Progenitor cell of endocrine pancreas (in vitro differentiated cells): ENCODE results near the gene LRRC23. TPM values are rescaled to one million over a fixed set of nuclear protein-coding genes. Genes with fewer than 3 reads are reported as not detected.

ENCODE experiments used
- DNase-seq: peaks from one replicate; pipeline ENCODE4 v3.0.0; 2021; ENCODE audit warnings: low spot score; ENCODE audit not compliant: unreplicated experiment
- H3K27ac Mint-ChIP-seq: 2 replicates; pipeline ENCODE4 v1.8.0; 2021; ENCODE audit warnings: mild to moderate bottlenecking, moderate library complexity, mixed read lengths
- H3K27me3 Mint-ChIP-seq: 2 replicates; pipeline ENCODE4 v1.8.0; 2021; ENCODE audit warnings: mixed read lengths
- H3K36me3 Mint-ChIP-seq: 2 replicates; pipeline ENCODE4 v1.8.0; 2022; ENCODE audit warnings: mixed read lengths; ENCODE audit not compliant: insufficient read depth
- H3K4me1 Mint-ChIP-seq: 2 replicates; pipeline ENCODE4 v1.8.0; 2021; ENCODE audit warnings: low read depth, mixed read lengths
- H3K4me3 Mint-ChIP-seq: 2 replicates; pipeline ENCODE4 v1.8.0; 2021; ENCODE audit warnings: low read depth, mild to moderate bottlenecking, moderate library complexity, mixed read lengths
- H3K9me3 Mint-ChIP-seq: 2 replicates; pipeline ENCODE4 v1.8.0; 2021; ENCODE audit warnings: low read depth, mixed read lengths
- total RNA-seq: library from RNA; stranded (reverse); gene quantifications from 2 replicates; pipeline ENCODE4 v1.2.1, GENCODE V29; 2021
- TF ChIP-seq, protein P1 (sequence below): fragments of 200-600 bp; sonication (generic); IDR thresholded peaks from one replicate; pipeline ENCODE4 v1.5.0; 2021; ENCODE audit warnings: antibody characterized with exemption, mild to moderate bottlenecking; ENCODE audit not compliant: unreplicated experiment

LRRC23 gene
- total RNA-seq, 1 donor from 2014 or later, result 21.5 TPM

- H3K27ac Mint-ChIP-seq, result no peak overlapping the region
- no peaks in the 10 kb centered on the region for H3K9me3 Mint-ChIP-seq
- TF ChIP-seq, protein P1, sequence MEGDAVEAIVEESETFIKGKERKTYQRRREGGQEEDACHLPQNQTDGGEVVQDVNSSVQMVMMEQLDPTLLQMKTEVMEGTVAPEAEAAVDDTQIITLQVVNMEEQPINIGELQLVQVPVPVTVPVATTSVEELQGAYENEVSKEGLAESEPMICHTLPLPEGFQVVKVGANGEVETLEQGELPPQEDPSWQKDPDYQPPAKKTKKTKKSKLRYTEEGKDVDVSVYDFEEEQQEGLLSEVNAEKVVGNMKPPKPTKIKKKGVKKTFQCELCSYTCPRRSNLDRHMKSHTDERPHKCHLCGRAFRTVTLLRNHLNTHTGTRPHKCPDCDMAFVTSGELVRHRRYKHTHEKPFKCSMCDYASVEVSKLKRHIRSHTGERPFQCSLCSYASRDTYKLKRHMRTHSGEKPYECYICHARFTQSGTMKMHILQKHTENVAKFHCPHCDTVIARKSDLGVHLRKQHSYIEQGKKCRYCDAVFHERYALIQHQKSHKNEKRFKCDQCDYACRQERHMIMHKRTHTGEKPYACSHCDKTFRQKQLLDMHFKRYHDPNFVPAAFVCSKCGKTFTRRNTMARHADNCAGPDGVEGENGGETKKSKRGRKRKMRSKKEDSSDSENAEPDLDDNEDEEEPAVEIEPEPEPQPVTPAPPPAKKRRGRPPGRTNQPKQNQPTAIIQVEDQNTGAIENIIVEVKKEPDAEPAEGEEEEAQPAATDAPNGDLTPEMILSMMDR, result no peak
- no peak overlapping the region for H3K4me3 Mint-ChIP-seq
- DNase-seq, result no peak
- no peaks in the 10 kb centered on the region for H3K27me3 Mint-ChIP-seq
- peaks cover 1% of the 10 kb centered on the region for H3K4me1 Mint-ChIP-seq
- peaks cover 9% of the 10 kb centered on the region for H3K36me3 Mint-ChIP-seq
Observed at GRCh38 chr12:6953442-6954315, 49.1 kb downstream of the LRRC23 start.

DNA sequence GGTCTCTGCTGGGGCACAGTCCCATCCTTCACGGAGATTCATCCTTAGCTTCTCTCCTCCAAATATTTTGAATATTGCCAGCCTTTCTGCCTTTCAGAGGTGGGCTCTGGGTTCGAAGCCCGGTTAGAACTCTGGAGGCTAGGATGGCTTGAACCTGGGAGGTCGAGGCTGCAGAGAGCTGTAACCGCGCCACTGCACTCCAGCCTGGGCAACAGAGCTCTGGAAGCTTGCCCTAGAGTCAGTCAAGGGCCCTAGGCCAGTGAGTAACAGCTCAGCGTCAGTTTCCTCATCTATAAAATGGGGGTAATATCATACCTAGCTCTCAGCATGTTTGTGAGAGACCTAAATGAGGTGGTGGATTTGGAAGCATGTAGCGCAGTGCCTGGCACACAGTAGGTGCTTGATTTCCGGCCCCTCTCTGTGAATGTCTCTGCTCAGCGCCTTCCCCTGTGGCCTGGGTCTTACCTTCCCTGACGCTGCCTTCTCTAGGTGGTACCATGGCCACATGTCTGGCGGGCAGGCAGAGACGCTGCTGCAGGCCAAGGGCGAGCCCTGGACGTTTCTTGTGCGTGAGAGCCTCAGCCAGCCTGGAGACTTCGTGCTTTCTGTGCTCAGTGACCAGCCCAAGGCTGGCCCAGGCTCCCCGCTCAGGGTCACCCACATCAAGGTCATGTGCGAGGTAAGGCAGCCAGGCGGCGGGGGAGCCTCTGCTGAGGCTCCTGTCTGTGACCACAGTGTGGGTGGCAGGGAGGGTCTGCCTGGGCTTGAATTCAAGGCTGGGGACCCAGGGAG is 49.9 kb downstream of the LRRC23 start:
- Mint-ChIP-seq H3K27ac (peak overlapping the region; percentile 77), H3K27me3 (no peaks in the 10 kb centered on the region), H3K9me3 (no peaks in the 10 kb centered on the region), H3K36me3 (peaks cover 9% of the 10 kb centered on the region), H3K4me3 (no peak overlapping the region), H3K4me1 (peaks cover 1% of the 10 kb centered on the region)
- no peak for DNase-seq
- TF ChIP-seq, protein P1, result no peak

GRCh38 chr12:6955108-6956020 is 50.7 kb downstream of the LRRC23 start:
- TF ChIP-seq, protein P1, result no peak
- DNase-seq, result no peak
- Mint-ChIP-seq H3K4me3 (no peak overlapping the region), H3K4me1 (no peaks in the 10 kb centered on the region), H3K27me3 (no peaks in the 10 kb centered on the region), H3K27ac (peak overlapping the region; percentile 37), H3K9me3 (no peaks in the 10 kb centered on the region), H3K36me3 (peaks cover 9% of the 10 kb centered on the region)

GRCh38 chr12:6956021-6956727 is 51.6 kb downstream of the LRRC23 start:
- peaks cover 9% of the 10 kb centered on the region for H3K36me3 Mint-ChIP-seq
- TF ChIP-seq, protein P1, result no peak
- peak overlapping the region; percentile 54 for H3K27ac Mint-ChIP-seq
- peaks cover under 1% of the 10 kb centered on the region for H3K4me1 Mint-ChIP-seq
- no peak overlapping the region for H3K4me3 Mint-ChIP-seq
- no peak for DNase-seq
- H3K27me3 Mint-ChIP-seq, result no peaks in the 10 kb centered on the region
- H3K9me3 Mint-ChIP-seq, result no peaks in the 10 kb centered on the region
